A549 (cell line): ENCODE measurements around the gene KCTD5. TPM values are rescaled to one million over a fixed set of nuclear protein-coding genes. Genes with fewer than 3 reads are reported as not detected.
"Not testable (repeated sequence)": the region's sequence is repeated elsewhere in the genome, so short reads cannot be mapped to it uniquely, and the experiment has no call there.

Experiments used
- ATAC-seq, 2 experiments: fragments of 200-7000 bp in 1 of 2; fragments of >200 bp in 1 of 2; cut with Nextera tagmentation in 1 of 2; cut with Tn5 transposase in 1 of 2; 3 replicates each; pipeline versions ENCODE4 v1.8.0 to v1.9.1; 2018 to 2020; ENCODE audit warnings: mild to moderate bottlenecking in 1 of 2, moderate library complexity in 1 of 2
- CTCF ChIA-PET: fragments of 300-600 bp; sonication (Branson Sonifier 250); formaldehyde crosslinking; extraction: SDS; loops from one replicate; lab custom pipeline; 2021; ENCODE audit warnings: antibody characterized with exemption, inconsistent platforms; lab: Yijun Ruan, JAX
- POLR2A ChIA-PET: fragments of 350-600 bp; formaldehyde crosslinking; extraction: SDS; loops from one replicate; lab custom pipeline; 2021; ENCODE audit warnings: antibody characterized with exemption, inconsistent platforms; lab: Yijun Ruan, JAX
- DNase-seq, 2 experiments: peaks; one replicate each; pipeline versions ENCODE4 v3.0.0 to v3.0.0-alpha.2; 2011 to 2016; ENCODE audit warnings: low read depth in 1 of 2, low spot score in 1 of 2
- FAIRE-seq: peaks from 2 replicates; lab custom pipeline; 2011; peaks lifted over from hg19 to GRCh38; lab: Jason Lieb, UNC
- H3K27ac ChIP-seq, 2 experiments: fragments of >200 bp; sonication (Bioruptor Twin); formaldehyde crosslinking; 3 replicates each; pipeline ENCODE4 v1.5.1; 2016 to 2017
- H3K4me1 ChIP-seq: fragments of >200 bp; sonication (Bioruptor Twin); formaldehyde crosslinking; 3 replicates; pipeline ENCODE4 v1.6.1; 2016
- H3K4me2 ChIP-seq: fragments of >200 bp; sonication (Bioruptor Twin); formaldehyde crosslinking; 3 replicates; pipeline ENCODE4 v1.6.1; 2016
- H3K4me3 ChIP-seq: fragments of >200 bp; sonication (Bioruptor Twin); formaldehyde crosslinking; 3 replicates; pipeline ENCODE4 v1.5.1; 2016
- H3K9me3 ChIP-seq: fragments of >200 bp; sonication (Bioruptor Twin); formaldehyde crosslinking; 3 replicates; pipeline ENCODE4 v1.6.1; 2016
- CBX8 ChIP-seq: fragments of 200-600 bp; sonication (generic); IDR thresholded peaks from 2 replicates; pipeline ENCODE4 v1.6.1; 2016
- CEBPB ChIP-seq, 2 experiments: fragments of >200 bp in 1 of 2; sonication (Bioruptor Twin) in 1 of 2; formaldehyde crosslinking in 1 of 2; IDR thresholded peaks; 2 replicates each; pipeline ENCODE4 v1.6.1; 2012 to 2016
- HDAC2 ChIP-seq: fragments of 200-600 bp; sonication (generic); IDR thresholded peaks from 2 replicates; pipeline ENCODE4 v1.6.1; 2016
- HEYL ChIP-seq: fragments of 250-450 bp; sonication (Bioruptor Pico); IDR thresholded peaks from 2 replicates; pipeline ENCODE4 v1.8.0; 2021; ENCODE audit warnings: mild to moderate bottlenecking, moderate library complexity
- HMGXB4 ChIP-seq: fragments of 250-450 bp; sonication (Bioruptor Pico); IDR thresholded peaks from 2 replicates; pipeline ENCODE4 v1.5.0; 2021; ENCODE audit warnings: mild to moderate bottlenecking, moderate library complexity, borderline replicate concordance
- HOXB13 ChIP-seq: fragments of 250-450 bp; sonication (Bioruptor Pico); IDR thresholded peaks from 2 replicates; pipeline ENCODE4 v1.5.0; 2020; ENCODE audit warnings: low read depth, mild to moderate bottlenecking, moderate library complexity
- JUNB ChIP-seq: fragments of >200 bp; sonication (Bioruptor Twin); formaldehyde crosslinking; IDR thresholded peaks from 2 replicates; pipeline ENCODE4 v1.6.1; 2016
- KDM1A ChIP-seq: fragments of 200-600 bp; sonication (generic); IDR thresholded peaks from 2 replicates; pipeline ENCODE4 v1.6.1; 2016; ENCODE audit warnings: low read depth, mild to moderate bottlenecking
- MAFK ChIP-seq: fragments of 450-650 bp; IDR thresholded peaks from 2 replicates; pipeline ENCODE4 v1.6.1; 2014; ENCODE audit not compliant: partially characterized antibody
- MYC ChIP-seq: IDR thresholded peaks from 2 replicates; pipeline ENCODE4 v1.6.1; 2012; ENCODE audit warnings: mild to moderate bottlenecking, inconsistent platforms, low read length, improper control_type of control experiment, borderline replicate concordance
- NPAS2 ChIP-seq: fragments of 250-450 bp; sonication (Bioruptor Pico); IDR thresholded peaks from 2 replicates; pipeline ENCODE4 v1.8.0; 2022; ENCODE audit warnings: mild to moderate bottlenecking, moderate library complexity, borderline replicate concordance
- POLR2AphosphoS2 ChIP-seq: conservative IDR thresholded peaks from 2 replicates; pipeline ENCODE4 v1.6.1; 2012; ENCODE audit warnings: low read length, improper control_type of control experiment, inconsistent platforms
- RCOR1 ChIP-seq: fragments of 150-350 bp; IDR thresholded peaks from 2 replicates; pipeline ENCODE4 v1.6.1; 2014; ENCODE audit warnings: antibody characterized with exemption, low read length, low read depth
- REST ChIP-seq: fragments of 200-600 bp; sonication (generic); IDR thresholded peaks from 2 replicates; pipeline ENCODE4 v1.6.1; 2016; ENCODE audit warnings: antibody characterized with exemption, mild to moderate bottlenecking, moderate library complexity
- ZC3H11A ChIP-seq: fragments of 450-650 bp; IDR thresholded peaks from 2 replicates; pipeline ENCODE4 v1.6.1; 2014; ENCODE audit warnings: antibody characterized with exemption, mild to moderate bottlenecking
- ZSCAN20 ChIP-seq: fragments of 250-450 bp; sonication (Bioruptor Pico); IDR thresholded peaks from 2 replicates; pipeline ENCODE4 v1.8.0; 2022; ENCODE audit warnings: mild to moderate bottlenecking, moderate library complexity
- WGBS: methylation state at CpG from one replicate; pipeline ENCODE4 v1.1.6; 2017; ENCODE audit errors: missing lambda C conversion rate; 5-methylcytosine and 5-hydroxymethylcytosine counted together
- polyA plus RNA-seq, 4 experiments: library from polyadenylated mRNA; depleted of rRNA in 3 of 4; stranded (reverse); fragments of >200 nt; fragmentation: RNase III in 1 of 4; extraction: RNeasy Plus Mini Kit Qiagen cat#74134 plus additional on column Dnase treatment in 1 of 4; gene quantifications; 2 replicates in 3 of 4; 3 replicates in 1 of 4; pipeline ENCODE4 v1.2.3, GENCODE V29; 2011 to 2017
- TF ChIP-seq, protein P1 (sequence below): fragments of >200 bp; sonication (Bioruptor Twin); formaldehyde crosslinking; IDR thresholded peaks from 3 replicates; pipeline ENCODE4 v1.5.1; 2016

KCTD5 gene
- polyA plus RNA-seq, 2 of the 4 experiments (the other 2 are of a cell fraction): 22.8 to 26.1 TPM

GRCh38 chr16:2692251-2692947, 10.1 kb downstream of the KCTD5 start:
- no peaks in the 10 kb centered on the region for H3K9me3 ChIP-seq
- no peak overlapping the region for H3K27ac ChIP-seq
- H3K4me3 ChIP-seq: no peak overlapping the region
- DNase-seq: no peak
- no peaks in the 10 kb centered on the region for H3K4me1 ChIP-seq
- ChIA-PET POLR2A (interaction anchor here (2.3 kb wide), 1 partner anchor 10 kb away, joined by 13 read pairs; the partner anchor contains the start of gene KCTD5), CTCF (no interaction called here)
- 0 out of 6 replicates have a peak, but pooled peaks of 1 of the 2 experiments have one; percentile 5 for ATAC-seq
- no peak for FAIRE-seq
- 90% methylated on average over 14 of the region's 14 CpGs for WGBS
- H3K4me2 ChIP-seq: no peak overlapping the region
- TF ChIP-seq ZC3H11A (no peak), NPAS2 (CRISPR knock-in tag) (no peak)
- TF ChIP-seq, all 56 proteins: peak for 0

DNA sequence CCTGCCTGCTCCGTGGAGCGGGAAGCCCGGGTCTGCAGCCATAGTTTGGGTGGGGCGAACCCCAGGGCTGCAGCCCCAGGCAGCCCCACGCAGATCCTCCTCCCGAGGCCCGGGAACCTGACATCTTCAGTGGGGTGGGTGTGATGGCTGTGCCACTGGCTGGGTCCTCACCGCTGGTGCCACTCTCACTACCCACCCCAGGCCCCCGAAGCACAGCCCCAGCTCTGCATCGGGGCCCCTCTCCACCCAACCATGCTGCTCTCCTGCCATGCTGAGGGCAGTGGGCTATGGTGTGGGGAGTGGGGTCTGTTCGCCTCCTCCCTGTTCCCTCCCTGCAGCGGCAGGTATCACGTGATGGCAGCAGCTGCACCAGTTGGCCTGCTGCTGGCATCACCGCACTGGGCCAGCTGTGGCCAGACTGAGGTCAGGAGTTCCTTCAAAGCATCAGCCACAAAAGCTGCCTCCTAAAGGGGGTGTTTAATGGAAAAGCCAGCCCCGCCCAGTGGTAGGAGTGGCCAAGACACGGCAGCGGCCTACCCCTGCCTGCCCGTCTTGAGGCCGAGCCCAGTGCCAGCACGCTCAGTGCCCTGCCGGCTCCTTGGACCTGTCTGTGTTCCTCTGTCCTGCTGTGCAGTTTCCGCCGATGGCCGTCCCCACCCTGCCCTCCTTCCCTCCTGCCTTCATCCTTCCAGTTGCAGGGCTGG, 10.8 kb downstream of the KCTD5 start:
- CTCF ChIA-PET: interaction anchor here (1.1 kb wide), 1 partner anchor 10 kb away, joined by 3 read pairs; no protein-coding TSS in a partner anchor
- Histone ChIP-seq H3K9me3 (no peaks in the 10 kb centered on the region), H3K4me1 (no peaks in the 10 kb centered on the region), H3K27ac (no peak overlapping the region), H3K4me3 (no peak overlapping the region)
- FAIRE-seq (no peak), ATAC-seq (peak in 1 of 2 experiments; percentile 53; a peak in 3 of 6 replicates)
- 91% methylated on average over 18 of the region's 24 CpGs for WGBS
- no peak for TF ChIP-seq CBX8
- TF ChIP-seq, protein P1, sequence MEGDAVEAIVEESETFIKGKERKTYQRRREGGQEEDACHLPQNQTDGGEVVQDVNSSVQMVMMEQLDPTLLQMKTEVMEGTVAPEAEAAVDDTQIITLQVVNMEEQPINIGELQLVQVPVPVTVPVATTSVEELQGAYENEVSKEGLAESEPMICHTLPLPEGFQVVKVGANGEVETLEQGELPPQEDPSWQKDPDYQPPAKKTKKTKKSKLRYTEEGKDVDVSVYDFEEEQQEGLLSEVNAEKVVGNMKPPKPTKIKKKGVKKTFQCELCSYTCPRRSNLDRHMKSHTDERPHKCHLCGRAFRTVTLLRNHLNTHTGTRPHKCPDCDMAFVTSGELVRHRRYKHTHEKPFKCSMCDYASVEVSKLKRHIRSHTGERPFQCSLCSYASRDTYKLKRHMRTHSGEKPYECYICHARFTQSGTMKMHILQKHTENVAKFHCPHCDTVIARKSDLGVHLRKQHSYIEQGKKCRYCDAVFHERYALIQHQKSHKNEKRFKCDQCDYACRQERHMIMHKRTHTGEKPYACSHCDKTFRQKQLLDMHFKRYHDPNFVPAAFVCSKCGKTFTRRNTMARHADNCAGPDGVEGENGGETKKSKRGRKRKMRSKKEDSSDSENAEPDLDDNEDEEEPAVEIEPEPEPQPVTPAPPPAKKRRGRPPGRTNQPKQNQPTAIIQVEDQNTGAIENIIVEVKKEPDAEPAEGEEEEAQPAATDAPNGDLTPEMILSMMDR: no peak
- no peak for TF ChIP-seq HMGXB4 (CRISPR knock-in tag)
- no peak for TF ChIP-seq REST
- TF ChIP-seq ZC3H11A: no peak
- TF ChIP-seq KDM1A: no peak
- TF ChIP-seq HOXB13 (CRISPR knock-in tag): no peak
- TF ChIP-seq HDAC2: no peak
- TF ChIP-seq ZSCAN20: no peak
- TF ChIP-seq RCOR1: no peak
- no peak for TF ChIP-seq MYC
- no peak for TF ChIP-seq JUNB
- no peak for TF ChIP-seq POLR2AphosphoS2
- no peak for TF ChIP-seq CEBPB (IDR thresholded peaks at IDR 0.05)
- no peak for TF ChIP-seq HEYL (CRISPR knock-in tag)
- no peak for TF ChIP-seq MAFK
- TF ChIP-seq, all 56 proteins: peak for 0
- no peak overlapping the region for H3K4me2 ChIP-seq
- POLR2A ChIA-PET: no interaction called here
- DNase-seq: no peak

- H3K27ac ChIP-seq, POLR2A ChIA-PET, H3K4me3 ChIP-seq, ATAC-seq, FAIRE-seq, H3K4me1 ChIP-seq, CTCF ChIA-PET, H3K4me2 ChIP-seq, H3K9me3 ChIP-seq, DNase-seq: not testable (repeated sequence)
- 92% methylated on average over 27 of the region's 37 CpGs for WGBS
Observed at GRCh38 chr16:2696601-2697250, 14.4 kb downstream of the KCTD5 start.
